Fibroblast of lung (primary cell): ENCODE measurements around the gene DLGAP4. TPM values are rescaled to one million over a fixed set of nuclear protein-coding genes. Genes with fewer than 3 reads are reported as not detected.

Experiments used
- DNase-seq, 2 donors: peaks; one replicate each; pipeline versions ENCODE4 v3.0.0 to v3.0.0-alpha.2; 2010; ENCODE audit warnings: low read depth in 2 of 2
- H2AFZ ChIP-seq: 2 replicates; pipeline ENCODE4 v1.5.1; 2012; ENCODE audit warnings: low read length, control low read depth, inconsistent platforms
- H3K27ac ChIP-seq: 2 replicates; pipeline ENCODE4 v1.5.1; 2011; ENCODE audit warnings: low read length, control low read depth; ENCODE audit not compliant: insufficient read depth
- H3K27me3 ChIP-seq: 2 replicates; pipeline ENCODE4 v1.5.1; 2011; ENCODE audit warnings: mild to moderate bottlenecking, low read length; ENCODE audit not compliant: control insufficient read depth, insufficient read depth
- H3K36me3 ChIP-seq: 2 replicates; pipeline ENCODE4 v1.5.1; 2011; ENCODE audit warnings: low read length; ENCODE audit not compliant: control insufficient read depth, insufficient read depth
- H3K4me1 ChIP-seq: 2 replicates; pipeline ENCODE4 v1.5.1; 2011; ENCODE audit warnings: low read length; ENCODE audit not compliant: control insufficient read depth, insufficient read depth; ENCODE audit errors: extremely low read depth
- H3K4me2 ChIP-seq: 2 replicates; pipeline ENCODE4 v1.5.1; 2011; ENCODE audit warnings: low read length, control low read depth; ENCODE audit not compliant: insufficient read depth; ENCODE audit errors: extremely low read depth
- H3K4me3 ChIP-seq, 4 experiments: fragments of 200-600 bp in 1 of 4; sonication (generic) in 1 of 4; replicated peaks in 1 of 4; 2 replicates each; pipeline ENCODE4 v1.5.1; 2011 to 2016; ENCODE audit warnings: low read length in 4 of 4, low read depth in 3 of 4, mild to moderate bottlenecking in 3 of 4, control low read depth in 2 of 4, inconsistent platforms in 1 of 4, mixed read lengths in 1 of 4; ENCODE audit not compliant: insufficient read depth in 1 of 4; ENCODE audit errors: control extremely low read depth in 1 of 4
- H3K79me2 ChIP-seq: 2 replicates; pipeline ENCODE4 v1.5.1; 2012; ENCODE audit warnings: mild to moderate bottlenecking, low read length, inconsistent platforms; ENCODE audit not compliant: control insufficient read depth, insufficient read depth
- H3K9ac ChIP-seq: 2 replicates; pipeline ENCODE4 v1.5.1; 2011; ENCODE audit warnings: mild to moderate bottlenecking, low read length, control low read depth; ENCODE audit not compliant: insufficient read depth
- H3K9me3 ChIP-seq: 2 replicates; pipeline ENCODE4 v1.5.1; 2012; ENCODE audit warnings: low read depth, low read length; ENCODE audit not compliant: control insufficient read depth, insufficient read depth
- H4K20me1 ChIP-seq: 2 replicates; pipeline ENCODE4 v1.5.1; 2011; ENCODE audit warnings: low read length; ENCODE audit not compliant: control insufficient read depth, insufficient read depth; ENCODE audit errors: extremely low read depth
- EZH2 ChIP-seq: IDR thresholded peaks from 2 replicates; pipeline ENCODE4 v1.5.1; 2012; ENCODE audit warnings: low read length, control low read depth, mild to moderate bottlenecking; ENCODE audit errors: missing control alignments
- polyA plus RNA-seq, 2 donors: library from polyadenylated mRNA; depleted of rRNA in 1 of 2; stranded (reverse) in 1 of 2; unstranded in 1 of 2; fragments of >200 nt; gene quantifications; 2 replicates each; pipeline ENCODE4 v1.2.1, GENCODE V29; 2011 to 2012; ENCODE audit warnings: missing spikeins in 1 of 2
- total RNA-seq: library from RNA; depleted of rRNA; stranded (reverse); fragments of >200 nt; gene quantifications from 2 replicates; pipeline ENCODE4 v1.2.1, GENCODE V29; 2014
- TF ChIP-seq, protein P1 (sequence below), 2 donors: IDR thresholded peaks in 1 of 2; conservative IDR thresholded peaks in 1 of 2; 1 replicate in 1 of 2; 2 replicates in 1 of 2; pipeline ENCODE4 v1.5.1; 2011 to 2012; ENCODE audit warnings: low read length in 2 of 2, control low read depth in 1 of 2, inconsistent platforms in 1 of 2, low read depth in 1 of 2, mild to moderate bottlenecking in 1 of 2

The DLGAP4 gene
- total and polyA plus RNA-seq, 2 donors (not counting 1 experiment from before 2014, with no cell fraction given): 25.9 to 26.9 TPM

DNA sequence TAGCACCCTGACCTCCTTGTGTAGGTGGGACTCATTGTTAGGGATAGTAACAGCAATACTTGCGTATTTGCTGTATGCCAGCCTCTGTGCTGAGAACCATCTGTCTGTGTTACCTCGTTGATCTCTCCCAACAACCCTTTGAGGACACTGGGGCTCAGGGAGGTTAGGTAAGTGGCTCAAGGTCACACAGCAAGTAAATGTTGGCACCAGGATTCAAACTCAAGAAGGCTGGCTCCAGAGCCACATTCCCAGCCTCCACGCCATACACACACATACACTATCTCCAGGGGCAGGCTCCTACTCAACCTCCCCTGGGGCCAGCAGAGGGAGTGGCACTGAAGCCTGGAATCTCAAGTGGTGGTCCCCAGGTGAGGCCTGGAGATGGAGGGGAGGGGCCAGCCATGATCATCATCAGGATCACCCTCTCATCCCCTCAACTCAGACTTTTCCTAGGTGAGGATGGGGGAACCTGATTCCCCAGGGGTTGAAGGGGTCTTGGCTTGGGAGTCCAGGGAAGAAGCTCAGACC is 109.4 kb downstream of the DLGAP4 start:
- Histone ChIP-seq H3K27ac (no peak overlapping the region), H3K36me3 (no peaks in the 10 kb centered on the region), H4K20me1 (no peaks in the 10 kb centered on the region), H3K4me3 (no peak overlapping the region), H3K4me2 (no peak overlapping the region), H3K4me1 (no peaks in the 10 kb centered on the region), H2AFZ (no peak overlapping the region), H3K9me3 (no peaks in the 10 kb centered on the region), H3K79me2 (no peaks in the 10 kb centered on the region), H3K27me3 (peaks cover 10% of the 10 kb centered on the region), H3K9ac (no peak overlapping the region)
- no peak for DNase-seq
- no peak for TF ChIP-seq EZH2
- TF ChIP-seq, protein P1, sequence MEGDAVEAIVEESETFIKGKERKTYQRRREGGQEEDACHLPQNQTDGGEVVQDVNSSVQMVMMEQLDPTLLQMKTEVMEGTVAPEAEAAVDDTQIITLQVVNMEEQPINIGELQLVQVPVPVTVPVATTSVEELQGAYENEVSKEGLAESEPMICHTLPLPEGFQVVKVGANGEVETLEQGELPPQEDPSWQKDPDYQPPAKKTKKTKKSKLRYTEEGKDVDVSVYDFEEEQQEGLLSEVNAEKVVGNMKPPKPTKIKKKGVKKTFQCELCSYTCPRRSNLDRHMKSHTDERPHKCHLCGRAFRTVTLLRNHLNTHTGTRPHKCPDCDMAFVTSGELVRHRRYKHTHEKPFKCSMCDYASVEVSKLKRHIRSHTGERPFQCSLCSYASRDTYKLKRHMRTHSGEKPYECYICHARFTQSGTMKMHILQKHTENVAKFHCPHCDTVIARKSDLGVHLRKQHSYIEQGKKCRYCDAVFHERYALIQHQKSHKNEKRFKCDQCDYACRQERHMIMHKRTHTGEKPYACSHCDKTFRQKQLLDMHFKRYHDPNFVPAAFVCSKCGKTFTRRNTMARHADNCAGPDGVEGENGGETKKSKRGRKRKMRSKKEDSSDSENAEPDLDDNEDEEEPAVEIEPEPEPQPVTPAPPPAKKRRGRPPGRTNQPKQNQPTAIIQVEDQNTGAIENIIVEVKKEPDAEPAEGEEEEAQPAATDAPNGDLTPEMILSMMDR (conservative IDR thresholded peaks at IDR 0.05 in 1 of 2, IDR thresholded peaks at IDR 0.05 in 1 of 2; ENCODE audit: low read depth in 1 of 2, low read length in 2 of 2): no peak

- DNase-seq: no peak
- no peaks in the 10 kb centered on the region for H3K9me3 ChIP-seq
- TF ChIP-seq, protein P1 (conservative IDR thresholded peaks at IDR 0.05 in 1 of 2, IDR thresholded peaks at IDR 0.05 in 1 of 2; ENCODE audit: low read depth in 1 of 2, low read length in 2 of 2): no peak
- TF ChIP-seq EZH2: no peak
- H3K27me3 ChIP-seq: peaks cover 5% of the 10 kb centered on the region
- no peaks in the 10 kb centered on the region for H3K79me2 ChIP-seq
- H3K4me3 ChIP-seq: no peak overlapping the region
- no peaks in the 10 kb centered on the region for H3K4me1 ChIP-seq
- H3K9ac ChIP-seq: no peak overlapping the region
- no peak overlapping the region for H2AFZ ChIP-seq
- H4K20me1 ChIP-seq: no peaks in the 10 kb centered on the region
- H3K27ac ChIP-seq: no peak overlapping the region
- H3K4me2 ChIP-seq: no peak overlapping the region
- no peaks in the 10 kb centered on the region for H3K36me3 ChIP-seq
Measured at GRCh38 chr20:36418711-36419110, 112.6 kb downstream of the DLGAP4 start.

- no peaks in the 10 kb centered on the region for H3K9me3 ChIP-seq
- no peak overlapping the region for H3K27ac ChIP-seq
- H3K36me3 ChIP-seq: no peaks in the 10 kb centered on the region
- no peak for DNase-seq
- H3K9ac ChIP-seq: no peak overlapping the region
- H2AFZ ChIP-seq: no peak overlapping the region
- no peaks in the 10 kb centered on the region for H3K4me1 ChIP-seq
- no peaks in the 10 kb centered on the region for H4K20me1 ChIP-seq
- TF ChIP-seq, protein P1 (conservative IDR thresholded peaks at IDR 0.05 in 1 of 2, IDR thresholded peaks at IDR 0.05 in 1 of 2; ENCODE audit: low read depth in 1 of 2, low read length in 2 of 2): no peak
- no peak for TF ChIP-seq EZH2
- no peaks in the 10 kb centered on the region for H3K79me2 ChIP-seq
- no peak overlapping the region for H3K4me3 ChIP-seq
- H3K27me3 ChIP-seq: peaks cover 2% of the 10 kb centered on the region
- H3K4me2 ChIP-seq: no peak overlapping the region
Measured at GRCh38 chr20:36421641-36422040, 115.5 kb downstream of the DLGAP4 start.
